ENCODE measurements around the gene RHBDD1. TPM values are rescaled to one million over a fixed set of nuclear protein-coding genes. Genes with fewer than 3 reads are reported as not detected.

The RHBDD1 gene
- total RNA-seq, 1 donor from 2014 or later = 35.1 TPM

DNA sequence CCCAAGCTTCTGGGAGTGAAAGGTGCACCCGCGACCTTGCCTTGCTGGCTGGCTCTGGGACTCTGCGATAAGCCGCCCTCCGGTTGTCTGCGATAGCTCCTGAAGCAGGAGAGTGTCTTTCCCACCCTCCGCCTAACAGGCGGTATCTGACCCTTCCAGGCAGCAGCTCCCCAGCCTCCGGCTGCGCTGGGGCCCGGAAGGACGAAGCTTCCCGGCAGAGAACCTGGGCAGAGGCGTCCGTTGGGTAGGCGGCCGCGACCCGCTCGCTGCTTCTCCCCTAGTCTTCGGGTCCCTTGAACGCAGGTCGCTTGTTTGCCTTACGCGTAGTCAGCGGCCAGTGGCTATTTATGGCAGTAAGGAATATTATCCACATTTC lies 446 bp upstream of the RHBDD1 start:
- H3K4me3 ChIP-seq = peak overlapping the region; percentile 80
- H3K27ac ChIP-seq (replicated peaks) = peak overlapping the region; percentile 95
- intact Hi-C loops (cut with micrococcal nuclease) = loop anchor here (10.0 kb wide), 1 partner anchor 149 kb away; no protein-coding TSS in a partner anchor
- peak; percentile 23 for DNase-seq
- H3K9me3 ChIP-seq (replicated peaks) = no peaks in the 10 kb centered on the region
- TF ChIP-seq, protein P1, sequence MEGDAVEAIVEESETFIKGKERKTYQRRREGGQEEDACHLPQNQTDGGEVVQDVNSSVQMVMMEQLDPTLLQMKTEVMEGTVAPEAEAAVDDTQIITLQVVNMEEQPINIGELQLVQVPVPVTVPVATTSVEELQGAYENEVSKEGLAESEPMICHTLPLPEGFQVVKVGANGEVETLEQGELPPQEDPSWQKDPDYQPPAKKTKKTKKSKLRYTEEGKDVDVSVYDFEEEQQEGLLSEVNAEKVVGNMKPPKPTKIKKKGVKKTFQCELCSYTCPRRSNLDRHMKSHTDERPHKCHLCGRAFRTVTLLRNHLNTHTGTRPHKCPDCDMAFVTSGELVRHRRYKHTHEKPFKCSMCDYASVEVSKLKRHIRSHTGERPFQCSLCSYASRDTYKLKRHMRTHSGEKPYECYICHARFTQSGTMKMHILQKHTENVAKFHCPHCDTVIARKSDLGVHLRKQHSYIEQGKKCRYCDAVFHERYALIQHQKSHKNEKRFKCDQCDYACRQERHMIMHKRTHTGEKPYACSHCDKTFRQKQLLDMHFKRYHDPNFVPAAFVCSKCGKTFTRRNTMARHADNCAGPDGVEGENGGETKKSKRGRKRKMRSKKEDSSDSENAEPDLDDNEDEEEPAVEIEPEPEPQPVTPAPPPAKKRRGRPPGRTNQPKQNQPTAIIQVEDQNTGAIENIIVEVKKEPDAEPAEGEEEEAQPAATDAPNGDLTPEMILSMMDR (IDR thresholded peaks at IDR 0.05; ENCODE audit: borderline replicate concordance) = no peak
- H3K36me3 ChIP-seq = no peaks in the 10 kb centered on the region
- no peaks in the 10 kb centered on the region for H3K27me3 ChIP-seq (ENCODE audit: low read depth)
- peaks cover 32% of the 10 kb centered on the region for H3K4me1 ChIP-seq

DNA sequence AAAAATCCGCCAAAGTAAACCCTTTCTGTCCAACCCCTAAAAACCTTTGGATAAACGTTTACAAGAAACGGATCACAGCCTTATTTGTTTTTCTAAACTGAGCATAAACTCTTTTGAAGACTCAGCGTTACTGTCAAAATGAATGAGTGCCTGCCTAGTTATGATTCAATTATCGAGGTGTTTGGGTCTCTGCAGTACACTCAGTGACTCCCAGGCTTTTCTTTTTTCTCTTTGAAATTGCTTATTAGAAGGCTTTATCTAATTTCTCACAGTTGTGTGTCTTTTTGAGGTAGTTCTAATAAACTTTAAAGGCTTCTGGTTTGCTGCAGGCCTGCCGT lies 663 bp downstream of the RHBDD1 start:
- H3K4me1 ChIP-seq = peaks cover 32% of the 10 kb centered on the region
- no peaks in the 10 kb centered on the region for H3K36me3 ChIP-seq
- intact Hi-C loops (cut with micrococcal nuclease) = loop anchor here (10.0 kb wide), 1 partner anchor 148 kb away; no protein-coding TSS in a partner anchor
- H3K9me3 ChIP-seq (replicated peaks) = no peaks in the 10 kb centered on the region
- H3K27me3 ChIP-seq (ENCODE audit: low read depth) = no peaks in the 10 kb centered on the region
- peak overlapping the region; percentile 80 for H3K4me3 ChIP-seq
- no peak for DNase-seq
- peak overlapping the region; percentile 95 for H3K27ac ChIP-seq (replicated peaks)
- TF ChIP-seq, protein P1 (IDR thresholded peaks at IDR 0.05; ENCODE audit: borderline replicate concordance) = no peak

DNA sequence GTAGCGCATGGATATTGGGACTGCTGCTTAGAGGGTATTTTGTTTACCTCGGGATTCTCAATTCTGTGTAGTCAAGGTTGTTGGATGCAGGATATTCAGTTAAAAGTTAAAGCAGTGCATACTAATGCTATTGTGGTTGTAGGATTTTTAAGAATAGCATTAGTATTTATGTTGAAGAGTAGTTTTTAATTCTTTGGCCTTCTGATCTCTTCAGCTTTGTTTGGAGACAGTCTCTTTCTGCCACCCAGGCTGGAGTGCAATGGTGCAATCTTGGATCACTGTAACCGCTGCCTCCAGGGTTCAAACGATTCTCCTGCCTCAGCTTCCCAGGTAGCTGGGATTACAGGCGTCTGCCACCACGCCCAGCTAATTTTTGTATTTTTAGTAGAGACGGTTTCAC lies 1.5 kb downstream of the RHBDD1 start:
- intact Hi-C loops (cut with micrococcal nuclease) = loop anchor here (10.0 kb wide), 1 partner anchor 147 kb away; no protein-coding TSS in a partner anchor
- TF ChIP-seq, protein P1 (IDR thresholded peaks at IDR 0.05; ENCODE audit: borderline replicate concordance) = no peak
- peak overlapping the region; percentile 80 for H3K4me3 ChIP-seq

DNA sequence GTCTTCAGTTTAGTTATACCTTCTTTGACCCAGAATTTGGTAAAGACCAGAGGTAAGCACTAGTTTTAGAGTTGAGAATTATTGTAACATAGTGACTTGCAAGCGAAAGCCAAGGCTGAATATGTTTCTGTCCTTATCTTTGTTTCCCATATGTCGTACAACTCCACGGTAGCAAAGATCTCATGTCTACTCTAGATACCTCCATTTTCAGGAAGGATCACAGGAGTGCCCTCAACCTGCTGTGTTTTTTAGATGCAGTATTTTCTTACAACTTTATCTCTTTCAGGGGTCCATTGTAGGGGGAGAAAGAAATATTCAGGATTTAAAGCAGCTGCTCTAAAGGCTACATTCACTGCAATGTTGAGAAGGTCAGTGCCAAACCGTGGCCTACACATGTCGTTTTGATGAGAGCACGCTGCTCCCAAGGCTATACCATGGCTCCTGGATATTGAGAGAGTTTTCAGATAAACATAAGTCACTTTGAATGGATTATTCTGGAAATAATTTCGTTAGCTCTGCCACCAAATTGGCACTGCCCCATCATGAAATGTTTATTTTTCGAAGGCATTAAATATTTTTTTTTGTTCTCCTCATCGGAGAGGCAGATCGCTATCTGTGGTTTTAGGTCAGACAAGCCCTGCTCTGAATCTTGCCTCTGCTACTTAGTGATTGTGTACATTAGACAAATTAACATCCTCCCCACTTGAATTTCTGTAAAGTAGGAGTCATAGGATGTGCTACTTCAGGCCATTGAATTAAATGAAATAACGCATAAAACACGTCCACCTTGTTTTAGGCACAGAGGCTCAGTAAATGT lies 2.1 kb downstream of the RHBDD1 start:
- Histone ChIP-seq H3K4me1 (peaks cover 32% of the 10 kb centered on the region), H3K9me3 (replicated peaks) (peaks cover 4% of the 10 kb centered on the region), H3K27me3 (ENCODE audit: low read depth) (no peaks in the 10 kb centered on the region), H3K36me3 (no peaks in the 10 kb centered on the region), H3K27ac (replicated peaks) (no peak overlapping the region), H3K4me3 (no peak overlapping the region)
- TF ChIP-seq, protein P1 (IDR thresholded peaks at IDR 0.05; ENCODE audit: borderline replicate concordance) = no peak
- DNase-seq = no peak
- intact Hi-C loops (cut with micrococcal nuclease) = loop anchor here (10.0 kb wide), 1 partner anchor 147 kb away; no protein-coding TSS in a partner anchor

More for the DNA sequence above, 1.5 kb downstream of the RHBDD1 start:
- no peak for DNase-seq
- no peak overlapping the region for H3K27ac ChIP-seq (replicated peaks)
- H3K36me3 ChIP-seq = no peaks in the 10 kb centered on the region
- peaks cover 32% of the 10 kb centered on the region for H3K4me1 ChIP-seq
- H3K27me3 ChIP-seq (ENCODE audit: low read depth) = no peaks in the 10 kb centered on the region
- H3K9me3 ChIP-seq (replicated peaks) = peaks cover 1% of the 10 kb centered on the region

DNA sequence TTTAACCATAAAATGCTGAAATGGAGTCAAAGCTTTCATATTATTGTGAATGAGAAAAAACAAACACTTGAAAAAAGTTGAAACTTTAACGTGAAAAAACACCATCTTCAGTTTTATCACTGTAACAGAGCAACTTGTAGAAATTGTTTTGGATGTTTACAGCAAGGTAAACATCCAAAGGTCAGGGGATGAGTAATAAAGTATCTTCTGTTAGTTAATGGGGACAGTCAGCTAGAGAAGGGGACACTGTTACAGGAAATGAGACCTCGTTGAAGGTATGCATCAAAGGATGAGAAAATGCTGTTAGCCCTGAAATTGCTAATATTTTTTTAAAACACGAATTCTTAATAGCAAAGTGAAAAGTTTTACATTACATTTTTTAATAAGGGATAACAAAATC lies 2.9 kb downstream of the RHBDD1 start:
- TF ChIP-seq, protein P1 (IDR thresholded peaks at IDR 0.05; ENCODE audit: borderline replicate concordance) = no peak
- no peak overlapping the region for H3K4me3 ChIP-seq
- intact Hi-C loops (cut with micrococcal nuclease) = loop anchor here (10.0 kb wide), 1 partner anchor 146 kb away; no protein-coding TSS in a partner anchor
- peaks cover 4% of the 10 kb centered on the region for H3K9me3 ChIP-seq (replicated peaks)
- no peak for DNase-seq
- H3K36me3 ChIP-seq = no peaks in the 10 kb centered on the region
- no peak overlapping the region for H3K27ac ChIP-seq (replicated peaks)
- peaks cover 32% of the 10 kb centered on the region for H3K4me1 ChIP-seq
- no peaks in the 10 kb centered on the region for H3K27me3 ChIP-seq (ENCODE audit: low read depth)
